ENCODE measurements around the gene COX6A1. TPM values are rescaled to one million over a fixed set of nuclear protein-coding genes. Genes with fewer than 3 reads are reported as not detected.

COX6A1 gene
- 737 and 758 TPM in 2 replicates for total RNA-seq

GRCh38 chr12:120437735-120438494 is at the start of gene COX6A1:
COX6A1 (plus strand) TSS chr12:120438113; CDS start chr12:120438127, 14 bp downstream.

GRCh38 chr12:120445911-120446843 is 8.3 kb downstream of the COX6A1 start, which contains the start of the genes GATC and TRIAP1:
GATC (plus strand) TSS chr12:120446444; CDS start chr12:120446481, 37 bp downstream.
TRIAP1 (minus strand) TSS chr12:120446384; CDS start chr12:120446372, 12 bp downstream.

DNA sequence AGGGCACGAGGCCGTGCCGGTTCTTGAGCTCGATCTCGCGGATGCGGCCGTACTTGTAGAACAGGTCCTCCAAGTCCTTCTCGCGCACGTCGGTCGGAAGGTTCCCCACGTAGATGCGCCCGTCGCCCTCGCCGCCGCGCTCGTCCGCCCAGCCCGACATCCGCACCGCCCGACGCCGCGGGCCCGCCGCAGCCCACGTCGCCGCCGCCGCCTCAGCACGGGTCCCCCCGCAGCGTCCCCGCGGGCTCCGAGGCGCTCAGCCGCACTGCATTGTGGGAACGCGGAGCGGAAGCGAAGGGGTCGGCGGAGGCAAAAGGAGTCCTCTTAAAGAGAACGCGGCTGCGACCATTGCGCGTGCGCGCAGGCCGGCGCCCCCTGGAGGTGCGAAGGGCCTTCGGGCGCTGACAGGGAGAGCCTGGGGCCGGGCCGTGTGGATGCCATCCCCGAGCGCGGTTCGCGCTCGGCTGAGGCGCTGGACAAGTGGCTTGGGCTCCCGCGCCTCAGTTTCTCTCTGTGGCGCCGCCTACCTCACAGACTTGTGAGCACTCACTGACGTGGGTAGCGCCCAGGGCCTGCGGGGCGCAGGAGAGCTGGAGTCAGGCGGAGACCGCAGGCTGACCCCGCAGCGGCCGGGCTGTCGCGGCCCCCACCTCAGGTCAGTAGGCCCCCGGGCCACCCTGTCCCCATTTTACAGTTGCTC is 31.7 kb downstream of the COX6A1 start, which contains the start of gene SRSF9:
Gene SRSF9, minus strand, starts transcription at position 299 of the 700 bp plus-strand sequence. Its CDS starts 139 bp downstream, at position 160.

Other genes with a start within 250 kb of the COX6A1 start
- 73.0 and 79.4 TPM in 2 replicates for gene GCN1, start 243.4 kb upstream of the COX6A1 start, total RNA-seq
- gene RPLP0, start 237.0 kb upstream of the COX6A1 start, total RNA-seq = 4,524 and 5,298 TPM in 2 replicates
- 90.6 and 93.2 TPM in 2 replicates for gene PXN, start 172.4 kb upstream of the COX6A1 start, total RNA-seq
- gene RNU4-2, start 146.2 kb upstream of the COX6A1 start, total RNA-seq = under 0.01 TPM in 2 replicates
- under 0.01 TPM in 2 replicates for gene RNU4-1, start 144.9 kb upstream of the COX6A1 start, total RNA-seq
- gene SIRT4, start 135.8 kb upstream of the COX6A1 start, total RNA-seq = 0.49 and 0.89 TPM in 2 replicates
- gene PLA2G1B, start 110.3 kb upstream of the COX6A1 start, total RNA-seq = not detected in 2 replicates
- 0.63 and 2.0 TPM in 2 replicates for gene MSI1, start 68.9 kb upstream of the COX6A1 start, total RNA-seq
- 14.5 and 19.4 TPM in 2 replicates for gene TRIAP1, start 8.3 kb downstream of the COX6A1 start, total RNA-seq
- 17.2 and 17.3 TPM in 2 replicates for gene GATC, start 8.3 kb downstream of the COX6A1 start, total RNA-seq
- 90.3 and 147 TPM in 2 replicates for gene SRSF9, start 31.6 kb downstream of the COX6A1 start, total RNA-seq
- gene DYNLL1, start 58.0 kb downstream of the COX6A1 start, total RNA-seq = 255 and 374 TPM in 2 replicates
- gene COQ5, start 91.0 kb downstream of the COX6A1 start, total RNA-seq = 16.2 and 17.9 TPM in 2 replicates
- gene RNF10, start 96.2 kb downstream of the COX6A1 start, total RNA-seq = 61.3 and 80.2 TPM in 2 replicates
- 29.2 and 58.8 TPM in 2 replicates for gene POP5, start 143.3 kb downstream of the COX6A1 start, total RNA-seq
- 0.16 TPM in 1 of 2 replicates, not detected in the other for gene CABP1, start 202.5 kb downstream of the COX6A1 start, total RNA-seq
- 78.3 and 88.6 TPM in 2 replicates for gene MLEC, start 249.0 kb downstream of the COX6A1 start, total RNA-seq